ENCODE measurements around the gene ADISSP.
A peak's percentile ranks its signal among the peaks of the same experiment; 100 is the strongest.

The ADISSP gene

GRCh38 chr20:3767427-3768341 lies at the start of gene ADISSP:
ADISSP (minus strand) TSS chr20:3767753; CDS start chr20:3760100, 7,653 bp downstream.
- DNase-seq: peak; percentile 97

GRCh38 chr20:3815703-3816315 lies 48.3 kb upstream of the ADISSP start:
- peak; percentile 73 for DNase-seq

GRCh38 chr20:3814928-3815495 lies 47.5 kb upstream of the ADISSP start:
- no peak for DNase-seq

DNA sequence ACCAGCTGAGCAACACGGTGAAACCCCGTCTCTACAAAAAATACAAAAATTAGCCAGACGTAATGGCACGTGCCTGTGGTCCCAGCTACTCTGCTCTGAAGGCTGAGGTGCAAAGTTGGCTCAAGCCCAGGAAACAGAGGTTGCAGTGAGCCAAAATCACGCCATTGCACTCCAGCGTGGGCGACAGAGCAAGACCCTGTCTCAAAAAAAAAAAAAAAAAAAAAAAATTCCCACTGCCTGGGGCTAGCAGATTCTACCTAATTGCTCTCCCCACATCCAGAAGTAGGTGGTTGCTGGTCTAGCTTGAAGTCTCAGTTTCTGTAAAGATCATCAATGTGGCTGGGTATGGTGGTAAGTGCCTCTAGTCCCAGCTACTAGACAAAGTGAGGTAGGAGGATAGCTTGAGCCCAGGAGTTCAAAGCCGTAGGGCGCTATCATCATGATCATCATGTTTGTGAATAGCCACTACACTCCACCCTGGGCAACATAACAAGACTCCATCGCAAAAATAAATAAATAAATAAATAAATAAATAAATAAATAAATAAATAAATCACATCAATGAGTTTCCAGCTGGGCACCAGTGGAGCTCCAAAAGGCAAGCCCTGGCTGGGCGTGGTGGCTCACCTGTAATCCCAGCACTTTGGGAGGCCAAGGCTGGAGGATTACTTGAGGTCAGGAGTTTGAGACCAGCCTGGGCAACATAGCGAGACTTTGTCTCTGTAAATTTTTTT lies 46.5 kb upstream of the ADISSP start:
- DNase-seq: peak; percentile 42

DNA sequence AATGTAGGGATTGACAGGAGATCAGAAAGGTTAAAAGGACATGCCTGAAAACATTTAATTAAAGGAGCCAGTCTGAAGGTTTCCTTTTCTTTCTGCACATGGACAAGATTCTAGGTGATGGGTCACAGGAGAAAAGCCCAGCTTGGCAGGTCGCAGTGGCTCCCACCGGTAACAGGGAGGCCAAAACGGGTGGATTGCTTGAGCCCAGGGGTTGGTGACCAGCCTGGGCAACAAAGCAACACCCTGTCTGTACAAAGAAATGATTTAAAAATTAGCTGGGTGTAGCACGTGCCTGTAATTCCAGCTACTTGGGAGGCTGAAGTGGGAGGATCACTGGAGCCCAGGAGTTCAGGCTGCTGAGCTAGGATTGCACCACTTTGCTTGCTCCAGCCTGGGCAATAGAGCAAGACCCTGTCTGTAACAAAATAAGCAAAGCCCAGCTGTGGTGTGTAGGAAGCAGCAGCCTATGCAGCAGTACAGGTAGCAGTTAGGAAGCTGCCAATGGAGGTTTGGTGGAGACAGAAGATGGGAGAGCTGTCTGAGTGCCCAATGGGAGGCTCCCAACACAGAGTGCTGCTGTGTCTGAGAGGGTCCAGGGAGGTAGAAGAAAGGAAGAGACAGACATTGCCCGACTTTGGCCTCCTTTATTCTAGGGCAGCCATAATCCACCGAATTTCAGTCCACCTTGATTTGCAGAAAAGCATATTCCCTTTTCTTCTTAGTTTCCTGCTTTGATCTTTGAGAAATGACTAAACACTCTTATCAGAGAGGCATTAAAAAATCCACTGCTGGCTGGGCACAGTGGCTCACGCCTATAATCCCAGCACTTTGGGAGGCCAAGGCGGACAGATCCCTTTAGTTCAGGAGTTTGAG lies 45.7 kb upstream of the ADISSP start:
- no peak for DNase-seq

GRCh38 chr20:3812259-3812681 lies 44.7 kb upstream of the ADISSP start:
- no peak for DNase-seq

GRCh38 chr20:3811467-3812258 lies 44.1 kb upstream of the ADISSP start:
- DNase-seq: peak; percentile 98

DNA sequence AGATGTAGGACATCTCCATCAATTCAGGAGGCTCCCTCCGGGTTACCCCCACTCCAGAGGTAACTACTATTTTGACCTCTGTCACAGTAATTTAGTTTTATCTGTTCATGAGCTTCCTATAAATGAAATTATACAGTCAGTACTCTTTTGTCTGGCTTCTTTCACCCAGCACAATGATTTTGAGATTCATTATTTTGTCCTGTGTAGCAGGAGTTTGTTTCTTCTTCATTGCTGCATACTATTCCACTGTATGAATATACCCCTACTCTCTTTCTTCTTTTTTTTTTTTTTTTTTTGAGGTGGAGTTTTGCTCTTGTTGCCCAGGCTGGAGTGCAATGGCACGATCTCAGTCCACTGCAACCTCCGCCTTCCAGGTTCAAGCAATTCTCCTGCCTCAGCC lies 41.0 kb upstream of the ADISSP start:
- DNase-seq: no peak

- no peak for DNase-seq
Observed at GRCh38 chr20:3804781-3805180, 37.2 kb upstream of the ADISSP start.

- no peak for DNase-seq
Observed at GRCh38 chr20:3804254-3804751, 36.8 kb upstream of the ADISSP start.

DNA sequence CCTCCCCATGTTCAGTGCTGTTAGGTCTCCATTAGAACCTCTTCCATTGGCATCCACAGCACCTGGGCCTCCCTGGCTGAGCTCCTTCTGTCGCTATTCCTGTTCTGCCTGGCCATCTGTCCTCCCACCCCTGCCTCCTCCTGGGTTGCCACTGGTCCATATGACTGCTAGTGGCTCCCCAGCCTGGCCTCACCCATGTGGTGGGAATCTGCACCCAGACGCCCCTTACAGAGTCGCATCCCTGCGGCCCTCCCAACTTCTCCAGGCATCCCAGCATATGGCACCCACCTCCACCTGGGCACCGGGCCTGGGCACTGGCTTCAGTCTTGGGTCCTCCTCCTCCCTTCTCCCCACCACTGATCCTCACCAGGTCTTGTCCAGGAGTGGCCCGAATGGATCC lies 36.3 kb upstream of the ADISSP start:
- no peak for DNase-seq

DNA sequence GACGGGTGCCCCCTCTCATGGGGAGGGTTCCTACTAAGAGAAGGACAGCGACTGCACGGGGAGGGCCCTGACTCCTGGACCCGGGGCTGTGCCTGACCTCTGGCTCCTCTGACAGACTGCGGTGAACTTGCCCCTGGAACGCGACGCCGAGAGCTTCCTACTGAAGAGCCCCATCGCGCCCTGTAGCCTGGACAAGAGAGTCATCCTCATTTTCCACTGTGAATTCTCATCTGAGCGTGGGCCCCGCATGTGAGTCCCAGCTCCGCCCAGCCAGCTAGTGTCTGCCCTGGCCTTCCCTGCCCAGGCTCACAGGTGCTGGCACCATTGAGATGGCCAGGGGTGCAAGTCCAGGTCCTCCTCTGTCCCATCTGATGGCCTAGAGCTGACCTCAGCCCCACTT lies 35.7 kb upstream of the ADISSP start:
- DNase-seq: no peak

GRCh38 chr20:3802524-3803239 lies 35.1 kb upstream of the ADISSP start:
- DNase-seq: no peak

- DNase-seq: no peak
Observed at GRCh38 chr20:3801846-3802245, 34.3 kb upstream of the ADISSP start.

- no peak for DNase-seq
Observed at GRCh38 chr20:3801299-3801698, 33.7 kb upstream of the ADISSP start.

DNA sequence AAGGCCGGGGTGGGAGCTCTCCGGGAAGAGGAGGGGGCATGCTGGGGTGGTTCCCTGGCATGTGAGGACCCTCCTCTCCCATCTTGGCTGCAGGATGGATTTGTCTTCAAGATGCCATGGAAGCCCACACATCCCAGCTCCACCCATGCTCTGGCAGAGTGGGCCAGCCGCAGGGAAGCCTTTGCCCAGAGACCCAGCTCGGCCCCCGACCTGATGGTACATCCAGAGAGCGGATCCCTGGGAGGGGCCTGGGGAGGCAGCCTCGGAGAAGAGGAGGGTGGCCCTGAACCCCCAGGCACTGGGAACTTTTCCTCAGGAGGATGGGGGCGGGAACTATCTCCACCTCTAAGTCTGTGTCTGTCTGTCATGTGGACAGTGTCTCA lies 33.3 kb upstream of the ADISSP start:
- DNase-seq: no peak

DNA sequence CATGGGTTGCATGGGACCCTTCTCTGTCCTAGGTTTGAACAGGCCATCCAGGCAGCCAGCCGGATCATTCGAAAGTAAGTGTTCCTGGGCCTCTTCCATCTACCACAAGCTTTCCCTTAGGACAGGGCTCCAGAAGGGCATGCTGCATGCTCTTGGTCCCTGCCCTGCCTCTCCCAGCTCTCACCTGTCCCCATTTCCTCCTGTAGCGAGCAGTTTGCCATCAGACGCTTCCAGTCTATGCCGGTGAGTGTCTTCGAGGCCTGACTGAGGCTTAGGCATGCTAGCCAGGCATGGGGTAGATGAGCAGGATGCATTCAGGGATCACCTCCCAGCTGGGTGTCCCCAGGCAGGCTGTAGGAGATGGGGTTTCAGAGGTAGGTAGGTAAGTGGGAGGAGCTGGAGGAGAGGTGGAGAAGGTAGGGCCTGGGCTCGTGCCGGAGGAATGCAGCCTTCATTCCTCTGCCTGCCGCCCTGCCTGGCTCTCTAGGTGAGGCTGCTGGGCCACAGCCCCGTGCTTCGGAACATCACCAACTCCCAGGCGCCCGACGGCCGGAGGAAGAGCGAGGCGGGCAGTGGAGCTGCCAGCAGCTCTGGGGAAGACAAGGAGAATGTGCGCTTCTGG lies 32.8 kb upstream of the ADISSP start:
- no peak for DNase-seq

DNA sequence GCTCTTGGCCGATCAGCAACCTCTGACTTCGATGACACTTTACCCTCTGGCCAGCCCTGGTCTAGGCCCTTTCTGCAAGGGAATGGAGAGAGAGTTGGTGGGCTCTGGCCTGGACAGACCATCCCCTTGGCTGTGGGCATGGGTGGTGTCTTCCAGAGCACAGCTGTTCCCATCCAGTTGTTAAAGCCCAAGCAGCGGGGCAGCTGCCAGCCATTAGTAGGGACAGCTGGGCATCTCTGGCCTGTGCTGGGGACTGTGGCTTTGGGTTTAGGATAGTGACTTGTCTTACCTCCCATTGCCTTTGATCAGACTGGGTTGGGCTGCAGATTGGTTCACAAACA lies 31.3 kb upstream of the ADISSP start:
- no peak for DNase-seq

DNA sequence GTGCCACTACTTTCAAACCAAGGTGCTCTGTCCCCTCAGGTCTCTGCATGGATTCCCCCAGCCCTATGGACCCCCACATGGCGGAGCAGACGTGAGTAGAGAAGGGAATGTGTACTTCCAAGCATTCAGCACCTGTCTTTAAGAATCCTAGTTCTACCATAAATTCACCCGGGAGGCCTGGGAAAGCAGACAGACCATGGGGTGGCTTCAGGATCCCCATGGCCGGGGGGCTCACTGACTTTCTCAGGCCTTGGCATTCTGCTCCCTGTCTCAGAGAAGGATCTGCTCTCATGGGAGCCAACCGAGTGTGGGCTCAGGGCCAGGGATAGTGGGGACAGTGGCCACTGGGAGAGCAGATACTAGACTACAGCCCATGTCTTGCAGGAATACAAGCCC lies 30.8 kb upstream of the ADISSP start:
- DNase-seq: no peak

Measured in CD4-positive, alpha-beta T cell treated with Interleukin-17A for 4 hours (primary cell).